Panc1 (cell line): ENCODE measurements around the gene MAD1L1.

ENCODE experiments used
- POLR2AphosphoS5 ChIP-seq: IDR thresholded peaks from 2 replicates; pipeline ENCODE4 v1.6.1; 2012; ENCODE audit warnings: mild to moderate bottlenecking, low read depth, low read length, moderate library complexity
- SIN3A ChIP-seq: IDR thresholded peaks from 2 replicates; pipeline ENCODE4 v1.6.1; 2012; ENCODE audit warnings: low read depth, mild to moderate bottlenecking, low read length, moderate library complexity, borderline replicate concordance; ENCODE audit not compliant: insufficient read depth
- TCF7L2 ChIP-seq: IDR thresholded peaks from 2 replicates; pipeline ENCODE4 v1.6.1; 2011; ENCODE audit warnings: mild to moderate bottlenecking, low read depth, low read length, inconsistent platforms
- TF ChIP-seq, protein P1 (sequence below): fragments of 450-650 bp; IDR thresholded peaks from 2 replicates; pipeline ENCODE4 v1.5.1; 2017; ENCODE audit warnings: mild to moderate bottlenecking
- TF ChIP-seq, protein P2 (sequence below), 2 experiments: IDR thresholded peaks; 2 replicates each; pipeline ENCODE4 v1.6.1; 2011 to 2012; ENCODE audit warnings: low read depth in 2 of 2, control low read depth in 1 of 2, low read length in 1 of 2, mild to moderate bottlenecking in 1 of 2, moderate library complexity in 1 of 2; ENCODE audit not compliant: insufficient read depth in 1 of 2

DNA sequence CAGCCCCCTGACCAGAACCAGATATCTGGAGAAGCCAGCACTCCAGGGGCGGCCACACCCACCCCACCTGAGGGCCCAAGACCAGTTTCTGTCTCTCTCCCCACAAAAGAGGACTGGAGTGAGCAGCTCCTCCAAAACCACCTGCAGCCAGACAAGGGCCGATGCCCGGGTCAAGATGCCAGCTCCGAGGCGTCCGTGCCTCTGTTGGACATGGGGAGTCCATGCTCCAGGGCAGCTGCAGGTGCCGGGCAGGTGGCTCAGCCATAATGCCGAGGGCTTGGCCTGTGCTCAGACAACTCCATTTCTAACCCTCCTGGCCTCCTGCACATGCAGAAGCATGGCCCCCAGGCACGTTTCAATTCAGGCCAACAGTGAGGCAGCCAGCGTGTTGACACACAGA lies 234.6 kb downstream of the MAD1L1 start:
- TF ChIP-seq, protein P1, sequence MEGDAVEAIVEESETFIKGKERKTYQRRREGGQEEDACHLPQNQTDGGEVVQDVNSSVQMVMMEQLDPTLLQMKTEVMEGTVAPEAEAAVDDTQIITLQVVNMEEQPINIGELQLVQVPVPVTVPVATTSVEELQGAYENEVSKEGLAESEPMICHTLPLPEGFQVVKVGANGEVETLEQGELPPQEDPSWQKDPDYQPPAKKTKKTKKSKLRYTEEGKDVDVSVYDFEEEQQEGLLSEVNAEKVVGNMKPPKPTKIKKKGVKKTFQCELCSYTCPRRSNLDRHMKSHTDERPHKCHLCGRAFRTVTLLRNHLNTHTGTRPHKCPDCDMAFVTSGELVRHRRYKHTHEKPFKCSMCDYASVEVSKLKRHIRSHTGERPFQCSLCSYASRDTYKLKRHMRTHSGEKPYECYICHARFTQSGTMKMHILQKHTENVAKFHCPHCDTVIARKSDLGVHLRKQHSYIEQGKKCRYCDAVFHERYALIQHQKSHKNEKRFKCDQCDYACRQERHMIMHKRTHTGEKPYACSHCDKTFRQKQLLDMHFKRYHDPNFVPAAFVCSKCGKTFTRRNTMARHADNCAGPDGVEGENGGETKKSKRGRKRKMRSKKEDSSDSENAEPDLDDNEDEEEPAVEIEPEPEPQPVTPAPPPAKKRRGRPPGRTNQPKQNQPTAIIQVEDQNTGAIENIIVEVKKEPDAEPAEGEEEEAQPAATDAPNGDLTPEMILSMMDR, result no peak
- no peak for TF ChIP-seq TCF7L2
- TF ChIP-seq POLR2AphosphoS5, result no peak
- TF ChIP-seq, protein P2, sequence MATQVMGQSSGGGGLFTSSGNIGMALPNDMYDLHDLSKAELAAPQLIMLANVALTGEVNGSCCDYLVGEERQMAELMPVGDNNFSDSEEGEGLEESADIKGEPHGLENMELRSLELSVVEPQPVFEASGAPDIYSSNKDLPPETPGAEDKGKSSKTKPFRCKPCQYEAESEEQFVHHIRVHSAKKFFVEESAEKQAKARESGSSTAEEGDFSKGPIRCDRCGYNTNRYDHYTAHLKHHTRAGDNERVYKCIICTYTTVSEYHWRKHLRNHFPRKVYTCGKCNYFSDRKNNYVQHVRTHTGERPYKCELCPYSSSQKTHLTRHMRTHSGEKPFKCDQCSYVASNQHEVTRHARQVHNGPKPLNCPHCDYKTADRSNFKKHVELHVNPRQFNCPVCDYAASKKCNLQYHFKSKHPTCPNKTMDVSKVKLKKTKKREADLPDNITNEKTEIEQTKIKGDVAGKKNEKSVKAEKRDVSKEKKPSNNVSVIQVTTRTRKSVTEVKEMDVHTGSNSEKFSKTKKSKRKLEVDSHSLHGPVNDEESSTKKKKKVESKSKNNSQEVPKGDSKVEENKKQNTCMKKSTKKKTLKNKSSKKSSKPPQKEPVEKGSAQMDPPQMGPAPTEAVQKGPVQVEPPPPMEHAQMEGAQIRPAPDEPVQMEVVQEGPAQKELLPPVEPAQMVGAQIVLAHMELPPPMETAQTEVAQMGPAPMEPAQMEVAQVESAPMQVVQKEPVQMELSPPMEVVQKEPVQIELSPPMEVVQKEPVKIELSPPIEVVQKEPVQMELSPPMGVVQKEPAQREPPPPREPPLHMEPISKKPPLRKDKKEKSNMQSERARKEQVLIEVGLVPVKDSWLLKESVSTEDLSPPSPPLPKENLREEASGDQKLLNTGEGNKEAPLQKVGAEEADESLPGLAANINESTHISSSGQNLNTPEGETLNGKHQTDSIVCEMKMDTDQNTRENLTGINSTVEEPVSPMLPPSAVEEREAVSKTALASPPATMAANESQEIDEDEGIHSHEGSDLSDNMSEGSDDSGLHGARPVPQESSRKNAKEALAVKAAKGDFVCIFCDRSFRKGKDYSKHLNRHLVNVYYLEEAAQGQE (IDR thresholded peaks at IDR 0.05; ENCODE audit: insufficient read depth in 1 of 2, low read depth in 2 of 2, low read length in 1 of 2), result no peak
- no peak for TF ChIP-seq SIN3A
